ACHN (cell line): ENCODE measurements around the gene PTPRD.

ENCODE experiments used
- DNase-seq: peaks from one replicate; pipeline ENCODE4 v3.0.0-alpha.2; 2015
- in situ Hi-C: cut with HindIII; loops from 2 replicates; pipeline ENCODE4 v1.10.0; 2017; ENCODE audit warnings: low sequenced_read_pairs, low pct_ligation_motif_present, low pct_unique_long_range_greater_than_20kb

PTPRD gene

GRCh38 chr9:10026443-10026984 is 586.3 kb downstream of the PTPRD start:
- no peak for DNase-seq
- in situ Hi-C loops, result no loop called here

GRCh38 chr9:10015755-10016154 is 597.0 kb downstream of the PTPRD start:
- DNase-seq, result no peak
- in situ Hi-C loops, result no loop called here

GRCh38 chr9:10014889-10015288 is 597.9 kb downstream of the PTPRD start:
- in situ Hi-C loops, result no loop called here
- DNase-seq, result no peak

- in situ Hi-C loops, result no loop called here
Observed at GRCh38 chr9:10009401-10009800, 603.4 kb downstream of the PTPRD start.

GRCh38 chr9:10008101-10008799 is 604.6 kb downstream of the PTPRD start:
- in situ Hi-C loops, result no loop called here
- DNase-seq, result no peak

More at GRCh38 chr9:10009401-10009800, 603.4 kb downstream of the PTPRD start:
- no peak for DNase-seq

GRCh38 chr9:10007356-10007755 is 605.4 kb downstream of the PTPRD start:
- in situ Hi-C loops, result no loop called here
- DNase-seq, result no peak

- in situ Hi-C loops, result no loop called here
- DNase-seq, result no peak
Observed at GRCh38 chr9:10005206-10005605, 607.6 kb downstream of the PTPRD start.

GRCh38 chr9:10003047-10003446 is 609.8 kb downstream of the PTPRD start:
- in situ Hi-C loops, result no loop called here
- DNase-seq, result no peak

- in situ Hi-C loops, result no loop called here
- DNase-seq, result no peak
Observed at GRCh38 chr9:10000669-10001068, 612.1 kb downstream of the PTPRD start.

- DNase-seq, result peak; percentile 19
- in situ Hi-C loops, result no loop called here
Observed at GRCh38 chr9:9998491-9999287, 614.1 kb downstream of the PTPRD start.

GRCh38 chr9:9997585-9997984 is 615.2 kb downstream of the PTPRD start:
- no peak for DNase-seq
- in situ Hi-C loops, result no loop called here

GRCh38 chr9:9996259-9996658 is 616.5 kb downstream of the PTPRD start:
- in situ Hi-C loops, result no loop called here
- DNase-seq, result no peak

- in situ Hi-C loops, result no loop called here
- DNase-seq, result no peak
Observed at GRCh38 chr9:9992936-9993335, 619.9 kb downstream of the PTPRD start.

GRCh38 chr9:9973062-9973461 is 639.7 kb downstream of the PTPRD start:
- peak; percentile 65 for DNase-seq
- in situ Hi-C loops, result no loop called here

- no peak for DNase-seq
- in situ Hi-C loops, result no loop called here
Observed at GRCh38 chr9:9970514-9970913, 642.3 kb downstream of the PTPRD start.

GRCh38 chr9:9963841-9964240 is 649.0 kb downstream of the PTPRD start:
- DNase-seq, result no peak
- in situ Hi-C loops, result no loop called here

GRCh38 chr9:9961934-9962333 is 650.9 kb downstream of the PTPRD start:
- in situ Hi-C loops, result no loop called here

GRCh38 chr9:9961487-9961886 is 651.3 kb downstream of the PTPRD start:
- in situ Hi-C loops, result no loop called here
- no peak for DNase-seq

More at GRCh38 chr9:9961934-9962333, 650.9 kb downstream of the PTPRD start:
- DNase-seq, result no peak

GRCh38 chr9:9951556-9952160 is 661.1 kb downstream of the PTPRD start:
- in situ Hi-C loops, result no loop called here
- DNase-seq, result no peak
